ENCODE measurements around the gene SNCG. TPM values are rescaled to one million over a fixed set of nuclear protein-coding genes. Genes with fewer than 3 reads are reported as not detected.

SNCG gene
- total and polyA plus RNA-seq, 2 of the 8 experiments (the other 6 are each of a cell fraction or from before 2014, with no cell fraction given): 4.4 to 12.2 TPM

DNA sequence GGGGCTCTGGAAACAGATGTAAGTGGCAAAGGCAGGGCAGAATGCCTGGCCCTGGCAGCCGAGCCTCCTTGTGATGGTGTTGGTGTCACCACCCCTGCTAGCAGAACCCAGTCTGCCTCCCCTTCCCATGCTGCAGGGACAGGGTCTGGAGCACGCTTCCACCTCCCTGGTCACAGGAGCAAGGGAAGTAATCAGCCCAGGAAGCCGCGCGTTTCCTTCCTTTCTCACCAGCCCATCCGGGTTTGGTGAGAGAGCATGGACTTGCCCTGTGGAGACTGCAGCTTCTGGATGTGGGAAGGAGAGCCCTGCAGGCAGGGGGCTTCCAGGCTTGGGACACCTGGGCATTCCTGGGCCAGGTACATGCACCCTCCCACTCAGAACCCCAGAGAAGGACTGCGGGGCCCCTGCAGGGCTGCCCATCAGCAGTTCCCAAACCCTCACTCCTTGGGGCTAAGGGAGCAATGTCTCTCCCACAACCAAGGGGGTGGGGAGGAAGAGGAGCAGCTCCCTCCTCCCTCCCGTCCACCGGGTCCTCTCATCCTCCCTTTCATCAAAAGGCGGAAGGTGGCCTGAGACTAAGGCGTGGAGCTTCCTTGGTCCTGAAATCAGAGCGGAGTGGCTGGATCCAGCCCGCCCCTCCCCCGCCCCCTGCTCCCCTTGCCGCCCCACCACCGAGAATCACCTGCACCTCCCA lies 2.8 kb upstream of the SNCG start (continued):
- TF ChIP-seq EP300 (IDR thresholded peaks at IDR 0.05; ENCODE audit: borderline replicate concordance in 1 of 2, low read depth in 2 of 2, low read length in 2 of 2): no peak
- no peak for TF ChIP-seq EZH2 (IDR thresholded peaks at IDR 0.05; ENCODE audit: low read depth, low read length, severe bottlenecking)
- TF ChIP-seq, protein P1, sequence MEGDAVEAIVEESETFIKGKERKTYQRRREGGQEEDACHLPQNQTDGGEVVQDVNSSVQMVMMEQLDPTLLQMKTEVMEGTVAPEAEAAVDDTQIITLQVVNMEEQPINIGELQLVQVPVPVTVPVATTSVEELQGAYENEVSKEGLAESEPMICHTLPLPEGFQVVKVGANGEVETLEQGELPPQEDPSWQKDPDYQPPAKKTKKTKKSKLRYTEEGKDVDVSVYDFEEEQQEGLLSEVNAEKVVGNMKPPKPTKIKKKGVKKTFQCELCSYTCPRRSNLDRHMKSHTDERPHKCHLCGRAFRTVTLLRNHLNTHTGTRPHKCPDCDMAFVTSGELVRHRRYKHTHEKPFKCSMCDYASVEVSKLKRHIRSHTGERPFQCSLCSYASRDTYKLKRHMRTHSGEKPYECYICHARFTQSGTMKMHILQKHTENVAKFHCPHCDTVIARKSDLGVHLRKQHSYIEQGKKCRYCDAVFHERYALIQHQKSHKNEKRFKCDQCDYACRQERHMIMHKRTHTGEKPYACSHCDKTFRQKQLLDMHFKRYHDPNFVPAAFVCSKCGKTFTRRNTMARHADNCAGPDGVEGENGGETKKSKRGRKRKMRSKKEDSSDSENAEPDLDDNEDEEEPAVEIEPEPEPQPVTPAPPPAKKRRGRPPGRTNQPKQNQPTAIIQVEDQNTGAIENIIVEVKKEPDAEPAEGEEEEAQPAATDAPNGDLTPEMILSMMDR (IDR thresholded peaks at IDR 0.05; ENCODE audit: control extremely low read depth in 1 of 3, insufficient read depth in 1 of 3, low read depth in 1 of 3, low read length in 3 of 3): no peak
- TF ChIP-seq CREB1 (IDR thresholded peaks at IDR 0.05): no peak

Data from H1 (cell line).